ENCODE results near the gene ITGBL1. TPM values are rescaled to one million over a fixed set of nuclear protein-coding genes. Genes with fewer than 3 reads are reported as not detected.

The ITGBL1 gene
- total RNA-seq, 1 experiment from 2014 or later = not detected

DNA sequence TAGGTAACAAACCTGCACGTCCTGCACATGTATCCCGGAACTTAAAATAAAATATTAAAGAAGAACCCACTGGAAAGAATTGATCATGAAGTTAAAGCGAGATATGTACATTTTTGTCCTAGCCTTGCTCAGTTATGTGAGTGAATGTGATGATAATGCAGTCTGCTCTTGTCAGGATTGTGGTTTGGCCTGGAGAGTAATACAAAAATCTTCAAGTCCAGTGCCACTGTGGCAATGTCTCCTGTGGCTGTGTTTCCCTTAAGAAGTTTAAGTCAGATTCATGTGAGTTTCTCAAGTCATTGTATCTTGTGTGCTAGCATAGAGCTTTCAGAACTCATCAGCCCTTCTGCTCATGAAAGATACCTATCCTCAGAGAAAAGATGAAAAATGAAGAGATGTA, 18.0 kb upstream of the ITGBL1 start:
- Mint-ChIP-seq H3K9me3 (ENCODE audit: unreplicated experiment) (no peaks in the 10 kb centered on the region), H3K27ac (ENCODE audit: unreplicated experiment) (no peak overlapping the region), H3K4me3 (ENCODE audit: unreplicated experiment) (no peak overlapping the region), H3K36me3 (ENCODE audit: insufficient read depth, unreplicated experiment) (no peaks in the 10 kb centered on the region), H3K4me1 (ENCODE audit: low read depth, unreplicated experiment) (no peaks in the 10 kb centered on the region), H3K27me3 (ENCODE audit: insufficient read depth, unreplicated experiment) (peaks cover 7% of the 10 kb centered on the region)
- DNase-seq = no peak
- Histone ChIP-seq H3K36me3 (ENCODE audit: control insufficient read depth, insufficient read depth, low read length) (no peaks in the 10 kb centered on the region), H3K9me3 (no peaks in the 10 kb centered on the region), H3K4me1 (no peaks in the 10 kb centered on the region), H3K27me3 (replicated peaks; ENCODE audit: control insufficient read depth, insufficient read depth, low read length) (no peaks in the 10 kb centered on the region), H3K4me3 (ENCODE audit: low read depth, low read length) (no peak overlapping the region)
- TF ChIP-seq, protein P1, sequence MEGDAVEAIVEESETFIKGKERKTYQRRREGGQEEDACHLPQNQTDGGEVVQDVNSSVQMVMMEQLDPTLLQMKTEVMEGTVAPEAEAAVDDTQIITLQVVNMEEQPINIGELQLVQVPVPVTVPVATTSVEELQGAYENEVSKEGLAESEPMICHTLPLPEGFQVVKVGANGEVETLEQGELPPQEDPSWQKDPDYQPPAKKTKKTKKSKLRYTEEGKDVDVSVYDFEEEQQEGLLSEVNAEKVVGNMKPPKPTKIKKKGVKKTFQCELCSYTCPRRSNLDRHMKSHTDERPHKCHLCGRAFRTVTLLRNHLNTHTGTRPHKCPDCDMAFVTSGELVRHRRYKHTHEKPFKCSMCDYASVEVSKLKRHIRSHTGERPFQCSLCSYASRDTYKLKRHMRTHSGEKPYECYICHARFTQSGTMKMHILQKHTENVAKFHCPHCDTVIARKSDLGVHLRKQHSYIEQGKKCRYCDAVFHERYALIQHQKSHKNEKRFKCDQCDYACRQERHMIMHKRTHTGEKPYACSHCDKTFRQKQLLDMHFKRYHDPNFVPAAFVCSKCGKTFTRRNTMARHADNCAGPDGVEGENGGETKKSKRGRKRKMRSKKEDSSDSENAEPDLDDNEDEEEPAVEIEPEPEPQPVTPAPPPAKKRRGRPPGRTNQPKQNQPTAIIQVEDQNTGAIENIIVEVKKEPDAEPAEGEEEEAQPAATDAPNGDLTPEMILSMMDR (IDR thresholded peaks at IDR 0.05; ENCODE audit: insufficient read depth in 1 of 2, low read depth in 1 of 2, low read length in 1 of 2, severe bottlenecking in 1 of 2, unreplicated experiment in 1 of 2) = no peak
- BruUV-seq (replicated peaks) = no TSS peak
- intact Hi-C loops (cut with micrococcal nuclease; ENCODE audit: unreplicated experiment) = no loop called here
- ChIA-PET POLR2A (no interaction called here), CTCF (no interaction called here)

- H3K36me3 Mint-ChIP-seq (ENCODE audit: insufficient read depth, unreplicated experiment) = no peaks in the 10 kb centered on the region
- CTCF ChIA-PET = no interaction called here
- H3K27ac Mint-ChIP-seq (ENCODE audit: unreplicated experiment) = no peak overlapping the region
- no peak overlapping the region for H3K4me3 ChIP-seq (ENCODE audit: low read depth, low read length)
- POLR2A ChIA-PET = no interaction called here
- intact Hi-C loops (cut with micrococcal nuclease; ENCODE audit: unreplicated experiment) = no loop called here
- H3K4me3 Mint-ChIP-seq (ENCODE audit: unreplicated experiment) = no peak overlapping the region
- no TSS peak for BruUV-seq (replicated peaks)
- no peak for DNase-seq
- H3K4me1 Mint-ChIP-seq (ENCODE audit: low read depth, unreplicated experiment) = no peaks in the 10 kb centered on the region
- H3K36me3 ChIP-seq (ENCODE audit: control insufficient read depth, insufficient read depth, low read length) = no peaks in the 10 kb centered on the region
- TF ChIP-seq, protein P1 (IDR thresholded peaks at IDR 0.05; ENCODE audit: insufficient read depth in 1 of 2, low read depth in 1 of 2, low read length in 1 of 2, severe bottlenecking in 1 of 2, unreplicated experiment in 1 of 2) = no peak
- no peaks in the 10 kb centered on the region for H3K9me3 Mint-ChIP-seq (ENCODE audit: unreplicated experiment)
- H3K27me3 ChIP-seq (replicated peaks; ENCODE audit: control insufficient read depth, insufficient read depth, low read length) = no peaks in the 10 kb centered on the region; the same call in 1 of the 2 replicates
- no peaks in the 10 kb centered on the region for H3K4me1 ChIP-seq
- H3K9me3 ChIP-seq = no peaks in the 10 kb centered on the region; the same call in 1 of the 2 replicates
- H3K27me3 Mint-ChIP-seq (ENCODE audit: insufficient read depth, unreplicated experiment) = no peaks in the 10 kb centered on the region
These were observed 4.6 kb upstream of the ITGBL1 start for GRCh38 chr13:101447852-101448251.

- no peak overlapping the region for H3K4me3 ChIP-seq (ENCODE audit: low read depth, low read length)
- H3K9me3 Mint-ChIP-seq (ENCODE audit: unreplicated experiment) = no peaks in the 10 kb centered on the region
- intact Hi-C loops (cut with micrococcal nuclease; ENCODE audit: unreplicated experiment) = no loop called here
- H3K4me3 Mint-ChIP-seq (ENCODE audit: unreplicated experiment) = no peak overlapping the region
- H3K4me1 ChIP-seq = no peaks in the 10 kb centered on the region; the same call in 1 of the 2 replicates
- ChIA-PET CTCF (no interaction called here), POLR2A (no interaction called here)
- no peaks in the 10 kb centered on the region; the same call in 1 of the 2 replicates for H3K9me3 ChIP-seq
- no peaks in the 10 kb centered on the region for H3K27me3 Mint-ChIP-seq (ENCODE audit: insufficient read depth, unreplicated experiment)
- H3K36me3 Mint-ChIP-seq (ENCODE audit: insufficient read depth, unreplicated experiment) = no peaks in the 10 kb centered on the region
- H3K4me1 Mint-ChIP-seq (ENCODE audit: low read depth, unreplicated experiment) = no peaks in the 10 kb centered on the region
- no TSS peak for BruUV-seq (replicated peaks)
- TF ChIP-seq, protein P1 (IDR thresholded peaks at IDR 0.05; ENCODE audit: insufficient read depth in 1 of 2, low read depth in 1 of 2, low read length in 1 of 2, severe bottlenecking in 1 of 2, unreplicated experiment in 1 of 2) = no peak
- no peak for DNase-seq
- H3K27me3 ChIP-seq (replicated peaks; ENCODE audit: control insufficient read depth, insufficient read depth, low read length) = no peaks in the 10 kb centered on the region; the same call in 1 of the 2 replicates
- no peaks in the 10 kb centered on the region for H3K36me3 ChIP-seq (ENCODE audit: control insufficient read depth, insufficient read depth, low read length)
- no peak overlapping the region for H3K27ac Mint-ChIP-seq (ENCODE audit: unreplicated experiment)
These were observed 2.4 kb upstream of the ITGBL1 start for GRCh38 chr13:101449790-101450748.

All from Caco-2 (cell line).